ENCODE results near the gene ZRANB2. TPM values are rescaled to one million over a fixed set of nuclear protein-coding genes. Genes with fewer than 3 reads are reported as not detected.

Gene ZRANB2
- total RNA-seq, 2 donors from 2014 or later: 56.3 to 86.7 TPM

DNA sequence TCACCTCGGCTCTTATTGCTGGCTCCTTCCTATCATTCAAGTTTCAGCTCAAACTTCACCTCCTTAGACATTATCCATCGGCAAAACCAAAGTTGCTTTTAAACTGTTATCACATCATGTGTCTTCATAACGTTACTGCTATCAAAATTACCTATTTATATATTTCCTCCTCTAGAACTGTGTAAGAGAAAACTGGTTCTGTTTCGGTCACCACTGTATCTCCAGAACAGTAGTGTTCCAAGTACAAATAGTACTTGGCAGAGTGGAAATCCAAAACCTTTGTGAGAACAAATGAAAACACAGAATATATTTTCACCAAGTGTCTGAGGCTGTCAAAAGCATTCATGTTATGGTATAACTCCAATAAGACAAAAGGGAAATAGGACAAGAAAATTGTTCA is 9.1 kb downstream of the ZRANB2 start:
- Histone ChIP-seq H3K27ac (no peak overlapping the region), H3K4me1 (peaks cover 4% of the 10 kb centered on the region), H3K27me3 (no peaks in the 10 kb centered on the region), H3K9me3 (no peaks in the 10 kb centered on the region), H3K36me3 (peaks cover 29% of the 10 kb centered on the region), H3K4me3 (no peak overlapping the region), H3K9ac (ENCODE audit: low read depth in 2 of 2, low read length in 2 of 2) (no peak overlapping the region)
- TF ChIP-seq, protein P1, sequence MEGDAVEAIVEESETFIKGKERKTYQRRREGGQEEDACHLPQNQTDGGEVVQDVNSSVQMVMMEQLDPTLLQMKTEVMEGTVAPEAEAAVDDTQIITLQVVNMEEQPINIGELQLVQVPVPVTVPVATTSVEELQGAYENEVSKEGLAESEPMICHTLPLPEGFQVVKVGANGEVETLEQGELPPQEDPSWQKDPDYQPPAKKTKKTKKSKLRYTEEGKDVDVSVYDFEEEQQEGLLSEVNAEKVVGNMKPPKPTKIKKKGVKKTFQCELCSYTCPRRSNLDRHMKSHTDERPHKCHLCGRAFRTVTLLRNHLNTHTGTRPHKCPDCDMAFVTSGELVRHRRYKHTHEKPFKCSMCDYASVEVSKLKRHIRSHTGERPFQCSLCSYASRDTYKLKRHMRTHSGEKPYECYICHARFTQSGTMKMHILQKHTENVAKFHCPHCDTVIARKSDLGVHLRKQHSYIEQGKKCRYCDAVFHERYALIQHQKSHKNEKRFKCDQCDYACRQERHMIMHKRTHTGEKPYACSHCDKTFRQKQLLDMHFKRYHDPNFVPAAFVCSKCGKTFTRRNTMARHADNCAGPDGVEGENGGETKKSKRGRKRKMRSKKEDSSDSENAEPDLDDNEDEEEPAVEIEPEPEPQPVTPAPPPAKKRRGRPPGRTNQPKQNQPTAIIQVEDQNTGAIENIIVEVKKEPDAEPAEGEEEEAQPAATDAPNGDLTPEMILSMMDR (IDR thresholded peaks at IDR 0.05): no peak
- intact Hi-C loops (cut with DNase I): loop anchor here (10.0 kb wide), 1 partner anchor 837 kb away; no protein-coding TSS in a partner anchor
- no peak for DNase-seq

DNA sequence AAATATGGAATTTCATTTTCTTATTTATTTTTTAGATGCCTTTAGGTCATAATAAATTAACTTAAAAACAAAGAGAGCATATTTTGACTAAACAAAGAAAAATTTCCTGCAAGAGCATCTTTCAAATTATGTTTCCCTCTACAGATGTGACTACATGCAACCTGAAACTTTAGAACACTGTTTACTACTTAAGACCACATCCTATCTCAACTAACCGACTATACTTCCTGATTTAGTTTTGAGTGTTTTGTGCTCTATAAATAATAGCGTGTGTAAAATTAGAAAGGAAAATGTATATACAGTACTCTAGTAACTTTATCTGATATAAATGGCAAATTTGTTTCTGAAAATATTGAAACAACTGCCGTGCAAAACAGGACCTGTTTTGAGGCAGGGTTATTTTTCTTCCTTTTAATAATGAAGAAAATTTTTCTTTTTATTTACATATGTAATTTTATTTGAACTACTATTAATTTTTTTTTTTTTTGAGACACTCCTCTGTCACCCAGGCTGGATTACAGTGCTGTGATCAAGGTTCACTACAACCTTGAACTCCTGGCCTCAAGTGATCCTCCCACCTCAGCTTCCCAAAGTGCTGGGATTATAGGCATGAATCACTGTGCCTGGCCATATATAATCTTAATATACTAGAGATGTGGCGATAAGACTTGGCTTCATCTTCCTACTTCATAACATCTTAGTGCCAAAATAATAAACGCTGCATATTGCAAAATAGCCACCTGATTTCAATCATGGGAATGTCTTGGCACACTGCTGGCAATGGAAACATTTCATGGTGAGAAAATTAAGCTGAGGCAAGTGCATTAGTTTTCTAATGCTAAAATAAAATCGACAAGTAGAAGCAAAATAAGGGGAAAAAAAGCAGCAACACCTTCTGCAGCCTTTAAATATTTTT is 12.3 kb downstream of the ZRANB2 start:
- no peak overlapping the region for H3K9ac ChIP-seq (ENCODE audit: low read depth in 2 of 2, low read length in 2 of 2)
- no peak for DNase-seq
- intact Hi-C loops (cut with DNase I): no loop called here
- H3K4me1 ChIP-seq: peaks cover 4% of the 10 kb centered on the region
- no peaks in the 10 kb centered on the region for H3K27me3 ChIP-seq
- TF ChIP-seq, protein P1 (IDR thresholded peaks at IDR 0.05): no peak
- H3K27ac ChIP-seq: no peak overlapping the region
- H3K36me3 ChIP-seq: peaks cover 34% of the 10 kb centered on the region
- no peak overlapping the region for H3K4me3 ChIP-seq
- H3K9me3 ChIP-seq: no peaks in the 10 kb centered on the region

DNA sequence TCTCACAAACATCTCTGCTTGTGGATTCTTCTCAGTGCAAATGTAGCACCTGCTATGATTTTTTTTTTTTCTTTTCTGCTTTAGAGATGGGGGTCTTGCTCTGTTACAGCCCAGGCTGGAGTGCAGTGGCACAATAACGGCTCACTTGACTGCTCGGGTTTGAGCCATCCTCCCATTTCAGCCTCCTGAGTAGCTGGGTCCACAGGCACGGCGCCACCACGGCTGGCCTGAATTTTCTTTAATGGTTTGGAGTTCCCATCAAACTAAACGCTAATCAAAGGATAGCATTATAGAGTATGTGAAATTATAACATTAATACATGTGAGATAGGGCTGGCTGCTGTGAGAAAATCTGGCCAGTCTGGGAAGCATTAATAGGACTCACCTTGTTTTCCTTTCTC is 26.0 kb downstream of the ZRANB2 start:
- H3K36me3 ChIP-seq: no peaks in the 10 kb centered on the region
- DNase-seq: no peak
- no peaks in the 10 kb centered on the region for H3K9me3 ChIP-seq
- no peak overlapping the region for H3K4me3 ChIP-seq
- intact Hi-C loops (cut with DNase I): no loop called here
- TF ChIP-seq, protein P1 (IDR thresholded peaks at IDR 0.05): no peak
- H3K9ac ChIP-seq (ENCODE audit: low read depth in 2 of 2, low read length in 2 of 2): no peak overlapping the region
- H3K27ac ChIP-seq: no peak overlapping the region
- no peaks in the 10 kb centered on the region for H3K27me3 ChIP-seq
- no peaks in the 10 kb centered on the region for H3K4me1 ChIP-seq

DNA sequence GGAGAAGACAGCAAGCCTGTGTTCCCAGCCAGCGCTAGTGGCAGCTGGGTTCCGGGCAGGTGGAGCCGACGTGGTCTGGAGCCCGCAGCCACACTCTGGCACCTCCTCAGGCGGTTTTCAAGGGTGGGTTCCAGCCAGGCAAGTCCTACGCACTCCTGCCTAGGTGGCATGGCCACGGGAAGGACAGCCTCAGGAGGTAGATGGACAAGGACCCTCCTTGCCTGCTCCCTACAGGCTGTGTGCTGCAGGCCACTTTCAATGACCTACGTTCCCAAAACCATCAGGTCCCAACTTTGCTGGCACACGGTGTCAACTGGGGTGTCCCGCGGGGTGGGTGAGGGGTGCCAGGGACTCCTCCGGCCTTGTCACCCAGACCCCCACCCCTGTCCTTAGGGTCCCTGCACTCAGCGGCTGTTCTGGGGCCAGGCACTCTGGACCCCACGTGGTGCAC is 26.5 kb downstream of the ZRANB2 start:
- no peak for DNase-seq
- H3K4me1 ChIP-seq: no peaks in the 10 kb centered on the region
- intact Hi-C loops (cut with DNase I): no loop called here
- no peak overlapping the region for H3K9ac ChIP-seq (ENCODE audit: low read depth in 2 of 2, low read length in 2 of 2)
- TF ChIP-seq, protein P1 (IDR thresholded peaks at IDR 0.05): no peak
- no peaks in the 10 kb centered on the region for H3K9me3 ChIP-seq
- no peak overlapping the region for H3K4me3 ChIP-seq
- H3K27me3 ChIP-seq: no peaks in the 10 kb centered on the region
- H3K36me3 ChIP-seq: no peaks in the 10 kb centered on the region
- H3K27ac ChIP-seq: no peak overlapping the region

DNA sequence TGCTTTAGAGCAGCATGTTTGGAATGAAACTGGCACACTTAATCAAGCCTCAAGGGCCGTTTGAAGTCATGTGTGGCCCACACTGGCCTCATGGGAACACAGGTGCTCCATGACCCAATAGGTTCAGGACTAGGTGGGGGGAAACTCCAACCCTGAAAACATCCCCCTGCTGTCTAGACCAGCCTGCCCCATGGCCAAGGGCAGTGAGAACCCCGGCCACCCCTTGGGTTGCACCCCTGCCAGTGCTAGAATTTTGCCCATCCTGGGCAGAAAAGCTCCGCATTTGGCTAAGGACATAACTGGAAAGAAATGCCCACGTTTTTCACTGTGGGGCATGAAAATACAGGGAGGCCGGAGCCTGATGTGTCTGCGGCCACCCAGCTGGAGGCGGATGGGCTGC is 27.1 kb downstream of the ZRANB2 start:
- TF ChIP-seq, protein P1 (IDR thresholded peaks at IDR 0.05): no peak
- no peak overlapping the region for H3K9ac ChIP-seq (ENCODE audit: low read depth in 2 of 2, low read length in 2 of 2)
- H3K27me3 ChIP-seq: no peaks in the 10 kb centered on the region
- no peak overlapping the region for H3K4me3 ChIP-seq
- H3K36me3 ChIP-seq: no peaks in the 10 kb centered on the region
- H3K4me1 ChIP-seq: no peaks in the 10 kb centered on the region
- intact Hi-C loops (cut with DNase I): no loop called here
- H3K27ac ChIP-seq: no peak overlapping the region
- DNase-seq: no peak
- H3K9me3 ChIP-seq: no peaks in the 10 kb centered on the region
